Effector memory CD8-positive, alpha-beta T cell (primary cell): ENCODE measurements around the gene RRP12.
A peak's percentile ranks its signal among the peaks of the same experiment; 100 is the strongest.

Source experiments
- ATAC-seq: fragments of 150-1000 bp; cut with Tn5 transposase; replicated peaks from 2 replicates; pipeline ENCODE4 v1.10.0; 2021; ENCODE audit warnings: mild to moderate bottlenecking, moderate library complexity
- DNase-seq, 3 experiments: peaks; one replicate each; pipeline ENCODE4 v3.0.0; 2021
- H3K27ac Mint-ChIP-seq, 2 donors: one replicate each; pipeline ENCODE4 v1.8.0; 2022; ENCODE audit warnings: mild to moderate bottlenecking in 2 of 2, mixed read lengths in 2 of 2, moderate library complexity in 2 of 2
- H3K27me3 Mint-ChIP-seq, 2 donors: one replicate each; pipeline ENCODE4 v1.8.0; 2022; ENCODE audit warnings: mixed read lengths in 2 of 2
- H3K36me3 Mint-ChIP-seq: one replicate; pipeline ENCODE4 v1.8.0; 2022; ENCODE audit warnings: mild to moderate bottlenecking, moderate library complexity, mixed read lengths; ENCODE audit not compliant: insufficient read depth
- H3K4me1 Mint-ChIP-seq, 2 donors: one replicate each; pipeline ENCODE4 v1.8.0; 2022; ENCODE audit warnings: low read depth in 2 of 2, mixed read lengths in 2 of 2
- H3K4me3 Mint-ChIP-seq, 2 donors: one replicate each; pipeline ENCODE4 v1.8.0; 2022; ENCODE audit warnings: mild to moderate bottlenecking in 2 of 2, mixed read lengths in 2 of 2, moderate library complexity in 2 of 2
- H3K9me3 Mint-ChIP-seq, 2 donors: one replicate each; pipeline ENCODE4 v1.8.0; 2022; ENCODE audit warnings: mixed read lengths in 2 of 2

The RRP12 gene

GRCh38 chr10:97396056-97396455 lies 5.1 kb downstream of the RRP12 start:
- peaks cover 60% of the 10 kb centered on the region for H3K36me3 Mint-ChIP-seq
- ATAC-seq: no peak
- H3K4me1 Mint-ChIP-seq: peaks cover 3 to 6% of the 10 kb centered on the region in 2 donors
- no peak for DNase-seq
- no peak overlapping the region for H3K4me3 Mint-ChIP-seq
- no peak overlapping the region for H3K27ac Mint-ChIP-seq
- no peaks in the 10 kb centered on the region for H3K27me3 Mint-ChIP-seq
- no peaks in the 10 kb centered on the region for H3K9me3 Mint-ChIP-seq

- Mint-ChIP-seq H3K36me3 (peaks cover 66% of the 10 kb centered on the region), H3K27ac (peak overlapping the region in 1 of 2 donors; percentile 85)
These were observed 8.0 kb downstream of the RRP12 start for GRCh38 chr10:97393034-97393573.

GRCh38 chr10:97390091-97390490 lies 11.0 kb downstream of the RRP12 start:
- H3K27me3 Mint-ChIP-seq: no peaks in the 10 kb centered on the region
- H3K27ac Mint-ChIP-seq: no peak overlapping the region
- no peaks in the 10 kb centered on the region for H3K9me3 Mint-ChIP-seq
- DNase-seq (no peak), ATAC-seq (no peak)
- no peak overlapping the region for H3K4me3 Mint-ChIP-seq
- H3K36me3 Mint-ChIP-seq: peaks cover 62% of the 10 kb centered on the region
- no peaks in the 10 kb centered on the region for H3K4me1 Mint-ChIP-seq

More at GRCh38 chr10:97393034-97393573, 8.0 kb downstream of the RRP12 start:
- ATAC-seq: no peak
- no peaks in the 10 kb centered on the region for H3K4me1 Mint-ChIP-seq
- H3K9me3 Mint-ChIP-seq: no peaks in the 10 kb centered on the region
- H3K4me3 Mint-ChIP-seq: no peak overlapping the region
- DNase-seq: no peak
- no peaks in the 10 kb centered on the region for H3K27me3 Mint-ChIP-seq

GRCh38 chr10:97388152-97388551 lies 13.0 kb downstream of the RRP12 start:
- peak overlapping the region in 1 of 2 donors; percentile 41 for H3K27ac Mint-ChIP-seq
- no peaks in the 10 kb centered on the region for H3K9me3 Mint-ChIP-seq
- DNase-seq: no peak
- peaks cover 70% of the 10 kb centered on the region for H3K36me3 Mint-ChIP-seq
- H3K27me3 Mint-ChIP-seq: no peaks in the 10 kb centered on the region
- ATAC-seq: peak; percentile 13
- no peak overlapping the region for H3K4me3 Mint-ChIP-seq
- H3K4me1 Mint-ChIP-seq: no peaks in the 10 kb centered on the region

GRCh38 chr10:97385565-97385964 lies 15.6 kb downstream of the RRP12 start:
- H3K36me3 Mint-ChIP-seq: peaks cover 73% of the 10 kb centered on the region
- H3K9me3 Mint-ChIP-seq: no peaks in the 10 kb centered on the region
- no peak overlapping the region for H3K4me3 Mint-ChIP-seq
- no peaks in the 10 kb centered on the region for H3K4me1 Mint-ChIP-seq
- H3K27ac Mint-ChIP-seq: peak overlapping the region in 1 of 2 donors; percentile 27
- no peak for ATAC-seq
- H3K27me3 Mint-ChIP-seq: no peaks in the 10 kb centered on the region
- DNase-seq: no peak

- H3K27me3 Mint-ChIP-seq: no peaks in the 10 kb centered on the region
- peak overlapping the region in 1 of 2 donors; percentile 27 for H3K27ac Mint-ChIP-seq
- DNase-seq (no peak), ATAC-seq (no peak)
- H3K4me3 Mint-ChIP-seq: no peak overlapping the region
- no peaks in the 10 kb centered on the region for H3K4me1 Mint-ChIP-seq
- H3K36me3 Mint-ChIP-seq: peaks cover 70% of the 10 kb centered on the region
- no peaks in the 10 kb centered on the region for H3K9me3 Mint-ChIP-seq
These were observed 16.5 kb downstream of the RRP12 start for GRCh38 chr10:97384641-97385040.

- H3K27me3 Mint-ChIP-seq: no peaks in the 10 kb centered on the region
- no peak for DNase-seq
- no peaks in the 10 kb centered on the region for H3K9me3 Mint-ChIP-seq
- H3K36me3 Mint-ChIP-seq: peaks cover 67% of the 10 kb centered on the region
- ATAC-seq: no peak
- H3K4me1 Mint-ChIP-seq: no peaks in the 10 kb centered on the region
- H3K27ac Mint-ChIP-seq: no peak overlapping the region
- H3K4me3 Mint-ChIP-seq: no peak overlapping the region
These were observed 17.0 kb downstream of the RRP12 start for GRCh38 chr10:97384156-97384555.

- H3K27me3 Mint-ChIP-seq: no peaks in the 10 kb centered on the region
- no peaks in the 10 kb centered on the region for H3K9me3 Mint-ChIP-seq
These were observed 18.0 kb downstream of the RRP12 start for GRCh38 chr10:97383159-97383558.

GRCh38 chr10:97381626-97382025 lies 19.5 kb downstream of the RRP12 start:
- DNase-seq (no peak), ATAC-seq (no peak)
- Mint-ChIP-seq H3K4me3 (no peak overlapping the region), H3K9me3 (no peaks in the 10 kb centered on the region), H3K27ac (no peak overlapping the region), H3K27me3 (no peaks in the 10 kb centered on the region), H3K36me3 (peaks cover 53% of the 10 kb centered on the region), H3K4me1 (no peaks in the 10 kb centered on the region)

More at GRCh38 chr10:97383159-97383558, 18.0 kb downstream of the RRP12 start:
- ATAC-seq (no peak), DNase-seq (no peak)
- no peaks in the 10 kb centered on the region for H3K4me1 Mint-ChIP-seq
- H3K27ac Mint-ChIP-seq: peak overlapping the region in 1 of 2 donors; percentile 72
- no peak overlapping the region for H3K4me3 Mint-ChIP-seq
- H3K36me3 Mint-ChIP-seq: peaks cover 61% of the 10 kb centered on the region

- H3K27ac Mint-ChIP-seq: peak overlapping the region in 1 of 2 donors; percentile 29
- ATAC-seq: no peak
- no peak overlapping the region for H3K4me3 Mint-ChIP-seq
These were observed 20.6 kb downstream of the RRP12 start for GRCh38 chr10:97380516-97380915.

GRCh38 chr10:97378933-97379921 lies 21.9 kb downstream of the RRP12 start:
- Mint-ChIP-seq H3K4me3 (no peak overlapping the region), H3K4me1 (no peaks in the 10 kb centered on the region), H3K9me3 (no peaks in the 10 kb centered on the region), H3K36me3 (peaks cover 55% of the 10 kb centered on the region), H3K27me3 (no peaks in the 10 kb centered on the region), H3K27ac (no peak overlapping the region)
- DNase-seq (no peak), ATAC-seq (no peak)

More at GRCh38 chr10:97380516-97380915, 20.6 kb downstream of the RRP12 start:
- Mint-ChIP-seq H3K36me3 (peaks cover 58% of the 10 kb centered on the region), H3K27me3 (no peaks in the 10 kb centered on the region), H3K9me3 (no peaks in the 10 kb centered on the region), H3K4me1 (no peaks in the 10 kb centered on the region)
- DNase-seq: no peak

- Mint-ChIP-seq H3K27me3 (no peaks in the 10 kb centered on the region), H3K4me3 (no peak overlapping the region), H3K4me1 (no peaks in the 10 kb centered on the region), H3K36me3 (peaks cover 51% of the 10 kb centered on the region), H3K9me3 (no peaks in the 10 kb centered on the region), H3K27ac (no peak overlapping the region)
- no peak for ATAC-seq
- DNase-seq: no peak
These were observed 24.7 kb downstream of the RRP12 start for GRCh38 chr10:97376413-97376812.

- DNase-seq: no peak
- ATAC-seq: no peak
- Mint-ChIP-seq H3K9me3 (no peaks in the 10 kb centered on the region), H3K27me3 (no peaks in the 10 kb centered on the region), H3K27ac (no peak overlapping the region), H3K36me3 (peaks cover 47% of the 10 kb centered on the region), H3K4me3 (no peak overlapping the region), H3K4me1 (peaks cover 0 to 2% of the 10 kb centered on the region in 2 donors)
These were observed 27.7 kb downstream of the RRP12 start for GRCh38 chr10:97373456-97373855.
